A172 (cell line): ENCODE data around the gene FKRP. TPM values are rescaled to one million over a fixed set of nuclear protein-coding genes. Genes with fewer than 3 reads are reported as not detected.
A peak's percentile ranks its signal among the peaks of the same experiment; 100 is the strongest.

Source experiments
- DNase-seq: peaks from one replicate; pipeline ENCODE4 v3.0.0-alpha.2; 2015; ENCODE audit warnings: low spot score
- total RNA-seq: library from RNA; depleted of rRNA; stranded (reverse); fragments of >200 nt; shearing (Covaris generic); gene quantifications from 2 replicates; pipeline ENCODE4 v1.2.3, GENCODE V29; 2014

Gene FKRP
- total RNA-seq, 1 experiment from 2014 or later: 14.2 TPM

- no peak for DNase-seq
Measured at GRCh38 chr19:46732172-46732938, 13.5 kb upstream of the FKRP start.

GRCh38 chr19:46732966-46733689, 12.7 kb upstream of the FKRP start:
- peak; percentile 49 for DNase-seq

GRCh38 chr19:46733690-46734292, 12.1 kb upstream of the FKRP start:
- DNase-seq: no peak

DNA sequence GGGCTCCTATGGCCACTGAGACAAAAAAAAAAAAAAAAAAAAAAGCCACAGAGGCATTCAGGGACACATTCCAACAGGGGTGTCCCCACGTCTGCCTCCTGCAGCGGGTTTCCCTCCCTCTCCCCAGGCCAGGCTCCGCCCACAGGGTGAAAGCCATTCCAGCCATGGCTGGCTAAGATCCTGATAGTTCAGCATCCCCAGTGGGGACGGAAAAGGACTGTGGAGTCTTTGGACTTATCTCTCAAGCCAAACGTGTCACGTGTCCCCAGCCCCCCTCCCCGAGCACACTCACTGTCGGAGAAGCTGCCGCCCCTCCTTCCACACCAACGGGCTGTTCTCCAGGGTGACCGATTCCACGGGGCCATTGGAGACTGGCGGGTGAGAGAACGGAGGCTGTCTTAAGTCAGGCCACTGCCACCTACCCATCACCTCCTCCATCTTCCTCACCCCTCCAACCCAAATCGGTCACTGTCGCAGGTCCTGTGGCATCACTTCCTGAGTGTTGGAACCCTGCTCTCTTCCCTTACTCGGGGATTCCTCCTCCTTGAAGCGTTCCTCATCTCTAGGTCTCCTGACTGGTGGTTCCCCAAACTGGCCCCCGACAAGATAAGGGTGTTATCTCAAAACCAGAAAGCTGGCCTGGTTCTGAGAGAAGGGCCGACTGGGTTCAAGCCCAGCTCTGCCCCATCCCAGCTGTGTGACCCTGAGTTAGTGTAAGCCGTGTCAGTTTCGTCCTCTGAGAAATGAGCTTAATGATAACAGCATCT, 9.1 kb upstream of the FKRP start:
- DNase-seq: no peak

GRCh38 chr19:46737298-46737654, 8.6 kb upstream of the FKRP start:
- DNase-seq: no peak

GRCh38 chr19:46737761-46738171, 8.1 kb upstream of the FKRP start:
- no peak for DNase-seq

- no peak for DNase-seq
Measured at GRCh38 chr19:46739290-46739771, 6.5 kb upstream of the FKRP start.

DNA sequence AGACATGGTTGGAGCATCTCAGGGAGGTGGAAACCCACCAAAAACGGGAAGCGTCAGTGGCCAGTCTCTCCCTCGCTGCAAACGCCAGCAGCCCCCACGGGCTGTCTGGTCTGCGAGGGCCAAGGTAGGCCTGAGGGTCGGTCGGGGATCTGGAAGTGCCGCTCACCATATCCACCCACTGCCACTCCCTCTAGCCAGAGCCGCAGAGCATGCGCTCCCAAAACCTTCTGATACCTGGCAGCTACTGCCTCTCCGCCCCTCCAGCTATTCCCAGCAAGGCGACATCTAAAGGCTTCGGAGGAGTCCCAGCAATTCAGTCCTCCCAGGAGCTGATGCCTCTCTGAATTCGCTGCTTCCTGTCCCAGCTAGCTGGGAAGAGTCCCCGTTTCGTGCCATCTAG, 4.4 kb upstream of the FKRP start:
- DNase-seq: no peak

DNA sequence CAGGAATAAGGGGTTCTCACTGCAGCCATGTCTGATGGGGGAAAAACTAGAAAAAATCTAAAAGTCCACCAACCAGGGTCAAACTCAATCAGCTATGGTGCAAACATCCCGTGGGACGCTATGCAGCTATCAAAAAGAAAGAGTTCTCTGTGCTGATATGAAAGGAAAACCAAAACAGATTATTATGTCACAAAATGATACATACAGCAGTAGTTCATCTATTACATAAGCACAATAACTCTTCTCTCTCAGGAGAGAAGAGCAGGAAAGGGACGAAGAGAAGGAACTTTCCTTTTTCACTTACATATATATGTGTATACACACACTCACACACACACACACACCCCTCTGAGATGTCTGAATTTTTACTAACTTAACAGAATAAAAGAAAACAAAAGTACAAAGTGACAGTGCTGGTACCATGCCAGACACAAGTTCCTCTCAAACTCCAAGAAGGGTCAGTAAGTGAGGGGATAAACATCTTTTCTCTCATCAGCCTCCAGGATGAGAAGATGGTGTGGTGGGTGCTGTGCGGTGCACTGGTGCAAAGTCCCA, 2.9 kb upstream of the FKRP start:
- no peak for DNase-seq

- no peak for DNase-seq
Measured at GRCh38 chr19:46744005-46744691, 1.7 kb upstream of the FKRP start.

GRCh38 chr19:46745030-46745429, 827 bp upstream of the FKRP start:
- DNase-seq: no peak

GRCh38 chr19:46746281-46747057, 612 bp downstream of the FKRP start, which contains the start of gene STRN4:
STRN4 (minus strand) TSS chr19:46746450; CDS start chr19:46746430, 20 bp downstream.
- no peak for DNase-seq

GRCh38 chr19:46748325-46749109, 2.7 kb downstream of the FKRP start:
- DNase-seq: no peak

DNA sequence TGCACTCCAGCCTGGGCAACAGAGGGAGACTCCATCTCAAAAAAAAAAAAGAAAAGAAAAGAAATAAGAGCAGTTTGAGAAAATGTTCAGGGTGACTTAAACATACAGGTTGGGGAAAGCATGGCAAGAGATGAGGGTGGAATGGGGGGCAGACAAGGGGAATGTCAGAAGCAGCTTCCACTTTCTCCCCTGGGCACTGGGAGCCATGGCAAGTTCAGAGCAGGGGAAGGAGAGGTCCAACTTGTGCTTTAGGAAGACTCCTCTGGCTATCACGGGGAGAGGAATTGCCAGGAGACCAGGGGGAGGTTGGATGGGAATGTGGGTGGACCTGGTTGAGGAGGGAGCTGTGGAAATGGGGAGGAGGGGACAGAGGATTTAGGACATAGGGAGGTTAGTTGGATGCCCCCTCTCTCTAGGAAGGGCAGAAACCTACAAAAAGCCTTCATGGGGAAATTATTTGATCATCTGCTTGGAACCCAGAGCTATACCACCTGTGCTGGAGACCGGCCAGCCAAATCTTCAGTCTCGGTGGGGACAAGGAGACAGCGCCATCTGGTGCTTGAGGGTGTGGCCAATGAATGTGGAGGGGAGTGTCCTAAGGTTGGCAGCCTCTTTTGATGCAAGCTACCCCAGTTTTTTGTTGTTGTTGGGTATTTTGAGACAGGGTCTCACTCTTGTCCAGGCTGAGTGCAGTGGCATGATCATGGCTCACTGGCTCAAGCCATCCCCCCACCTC, 7.7 kb downstream of the FKRP start:
- no peak for DNase-seq

- no peak for DNase-seq
Measured at GRCh38 chr19:46755077-46755852, 9.4 kb downstream of the FKRP start.

DNA sequence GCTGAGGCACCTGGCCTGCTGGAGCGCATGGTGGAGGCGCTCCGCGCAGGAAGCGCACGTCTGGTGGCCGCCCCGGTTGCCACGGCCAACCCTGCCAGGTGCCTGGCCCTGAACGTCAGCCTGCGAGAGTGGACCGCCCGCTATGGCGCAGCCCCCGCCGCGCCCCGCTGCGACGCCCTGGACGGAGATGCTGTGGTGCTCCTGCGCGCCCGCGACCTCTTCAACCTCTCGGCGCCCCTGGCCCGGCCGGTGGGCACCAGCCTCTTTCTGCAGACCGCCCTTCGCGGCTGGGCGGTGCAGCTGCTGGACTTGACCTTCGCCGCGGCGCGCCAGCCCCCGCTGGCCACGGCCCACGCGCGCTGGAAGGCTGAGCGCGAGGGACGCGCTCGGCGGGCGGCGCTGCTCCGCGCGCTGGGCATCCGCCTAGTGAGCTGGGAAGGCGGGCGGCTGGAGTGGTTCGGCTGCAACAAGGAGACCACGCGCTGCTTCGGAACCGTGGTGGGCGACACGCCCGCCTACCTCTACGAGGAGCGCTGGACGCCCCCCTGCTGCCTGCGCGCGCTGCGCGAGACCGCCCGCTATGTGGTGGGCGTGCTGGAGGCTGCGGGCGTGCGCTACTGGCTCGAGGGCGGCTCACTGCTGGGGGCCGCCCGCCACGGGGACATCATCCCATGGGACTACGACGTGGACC, 10.1 kb downstream of the FKRP start:
- no peak for DNase-seq

DNA sequence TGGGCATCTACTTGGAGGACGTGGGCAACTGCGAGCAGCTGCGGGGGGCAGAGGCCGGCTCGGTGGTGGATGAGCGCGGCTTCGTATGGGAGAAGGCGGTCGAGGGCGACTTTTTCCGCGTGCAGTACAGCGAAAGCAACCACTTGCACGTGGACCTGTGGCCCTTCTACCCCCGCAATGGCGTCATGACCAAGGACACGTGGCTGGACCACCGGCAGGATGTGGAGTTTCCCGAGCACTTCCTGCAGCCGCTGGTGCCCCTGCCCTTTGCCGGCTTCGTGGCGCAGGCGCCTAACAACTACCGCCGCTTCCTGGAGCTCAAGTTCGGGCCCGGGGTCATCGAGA, 10.7 kb downstream of the FKRP start:
- DNase-seq: no peak
